ENCODE data around the gene PGP. TPM values are rescaled to one million over a fixed set of nuclear protein-coding genes. Genes with fewer than 3 reads are reported as not detected.

The PGP gene
- total and polyA plus RNA-seq, 2 experiments from 2014 or later = 43.2 to 57.9 TPM

- TF ChIP-seq CTCF (IDR thresholded peaks at IDR 0.05; ENCODE audit: low read depth, low read length) = no peak
- Histone ChIP-seq H3K27me3 (peaks cover 15% of the 10 kb centered on the region), H3K36me3 (peaks cover 34% of the 10 kb centered on the region), H3K27ac (no peak overlapping the region), H3K9me3 (ENCODE audit: low read depth) (no peaks in the 10 kb centered on the region), H3K4me1 (ENCODE audit: low read depth) (peaks cover 8% of the 10 kb centered on the region), H3K4me3 (no peak overlapping the region)
- DNase-seq (ENCODE audit: low read depth in 1 of 2, low spot score in 1 of 2) = no peak
Observed at GRCh38 chr16:2235234-2235651, 20.6 kb upstream of the PGP start.

- H3K27ac ChIP-seq = no peak overlapping the region
- H3K27me3 ChIP-seq = peaks cover 15% of the 10 kb centered on the region
- H3K4me3 ChIP-seq = no peak overlapping the region
- H3K4me1 ChIP-seq (ENCODE audit: low read depth) = peaks cover 8% of the 10 kb centered on the region
- DNase-seq (ENCODE audit: low read depth in 1 of 2, low spot score in 1 of 2) = no peak
- H3K36me3 ChIP-seq = peaks cover 37% of the 10 kb centered on the region
- H3K9me3 ChIP-seq (ENCODE audit: low read depth) = no peaks in the 10 kb centered on the region
- TF ChIP-seq CTCF (IDR thresholded peaks at IDR 0.05; ENCODE audit: low read depth, low read length) = no peak
Observed at GRCh38 chr16:2234813-2235170, 20.2 kb upstream of the PGP start.

- Histone ChIP-seq H3K27ac (no peak overlapping the region), H3K27me3 (peaks cover 15% of the 10 kb centered on the region), H3K4me3 (no peak overlapping the region), H3K36me3 (peaks cover 40% of the 10 kb centered on the region), H3K9me3 (ENCODE audit: low read depth) (no peaks in the 10 kb centered on the region), H3K4me1 (ENCODE audit: low read depth) (peaks cover 8% of the 10 kb centered on the region)
- TF ChIP-seq CTCF (IDR thresholded peaks at IDR 0.05; ENCODE audit: low read depth, low read length) = no peak
- no peak for DNase-seq (ENCODE audit: low read depth in 1 of 2, low spot score in 1 of 2)
Observed at GRCh38 chr16:2233872-2234812, 19.5 kb upstream of the PGP start.

- DNase-seq (ENCODE audit: low read depth in 1 of 2, low spot score in 1 of 2) = no peak
- H3K36me3 ChIP-seq = peaks cover 45% of the 10 kb centered on the region
Observed at GRCh38 chr16:2233046-2233775, 18.6 kb upstream of the PGP start.

More at GRCh38 chr16:2233046-2233775, 18.6 kb upstream of the PGP start:
- Histone ChIP-seq H3K4me1 (ENCODE audit: low read depth) (peaks cover 8% of the 10 kb centered on the region), H3K27me3 (peaks cover 15% of the 10 kb centered on the region), H3K9me3 (ENCODE audit: low read depth) (no peaks in the 10 kb centered on the region), H3K27ac (no peak overlapping the region), H3K4me3 (no peak overlapping the region)
- TF ChIP-seq CTCF (IDR thresholded peaks at IDR 0.05; ENCODE audit: low read depth, low read length) = no peak

All from cardiac muscle cell (in vitro differentiated cells and primary cell).